SW480 (cell line): ENCODE results near the gene GALNS.
"Not testable (repeated sequence)": the region's sequence is repeated elsewhere in the genome, so short reads cannot be mapped to it uniquely, and the experiment has no call there.

Experiments
- DNase-seq: peaks from one replicate; pipeline ENCODE4 v3.0.0-alpha.2; 2016; ENCODE audit warnings: low spot score

GALNS gene

GRCh38 chr16:88856828-88857727 lies at the start of gene GALNS, which contains the start of gene TRAPPC2L:
GALNS (minus strand) TSS chr16:88856947; CDS start chr16:88856877, 70 bp downstream.
TRAPPC2L (plus strand) TSS chr16:88857127; CDS start chr16:88857151, 24 bp downstream.
- DNase-seq = peak; percentile 89

- no peak for DNase-seq
These were observed 49.3 kb upstream of the GALNS start for GRCh38 chr16:88906020-88906419.

GRCh38 chr16:88905563-88905962 lies 48.8 kb upstream of the GALNS start:
- no peak for DNase-seq

- no peak for DNase-seq
These were observed 48.1 kb upstream of the GALNS start for GRCh38 chr16:88904676-88905365.

- no peak for DNase-seq
These were observed 46.5 kb upstream of the GALNS start for GRCh38 chr16:88903267-88903666.

- DNase-seq = no peak
These were observed 46.0 kb upstream of the GALNS start for GRCh38 chr16:88902744-88903143.

- DNase-seq = no peak
These were observed 45.1 kb upstream of the GALNS start for GRCh38 chr16:88901718-88902337.

GRCh38 chr16:88900662-88901052 lies 43.9 kb upstream of the GALNS start:
- no peak for DNase-seq

- no peak for DNase-seq
These were observed 43.3 kb upstream of the GALNS start for GRCh38 chr16:88899901-88900661.

- DNase-seq = no peak
These were observed 41.1 kb upstream of the GALNS start for GRCh38 chr16:88897696-88898425.

- DNase-seq = no peak
These were observed 39.7 kb upstream of the GALNS start for GRCh38 chr16:88896238-88897070.

- no peak for DNase-seq
These were observed 38.6 kb upstream of the GALNS start for GRCh38 chr16:88895335-88895734.

- DNase-seq = no peak
These were observed 38.0 kb upstream of the GALNS start for GRCh38 chr16:88894681-88895300.

- DNase-seq = not testable (repeated sequence)
These were observed 37.5 kb upstream of the GALNS start for GRCh38 chr16:88894266-88894665.

- no peak for DNase-seq
These were observed 36.6 kb upstream of the GALNS start for GRCh38 chr16:88893127-88893968.

GRCh38 chr16:88892065-88892464 lies 35.3 kb upstream of the GALNS start:
- no peak for DNase-seq

- DNase-seq = no peak
These were observed 34.3 kb upstream of the GALNS start for GRCh38 chr16:88891083-88891482.

- DNase-seq = not testable (repeated sequence)
These were observed 33.1 kb upstream of the GALNS start for GRCh38 chr16:88889702-88890352.
